ENCODE data around the gene WFIKKN2. TPM values are rescaled to one million over a fixed set of nuclear protein-coding genes. Genes with fewer than 3 reads are reported as not detected.

The WFIKKN2 gene
- total and polyA plus RNA-seq, 2 of the 8 experiments (the other 6 are each of a cell fraction or from before 2014, with no cell fraction given), result 0.07 to 0.30 TPM

DNA sequence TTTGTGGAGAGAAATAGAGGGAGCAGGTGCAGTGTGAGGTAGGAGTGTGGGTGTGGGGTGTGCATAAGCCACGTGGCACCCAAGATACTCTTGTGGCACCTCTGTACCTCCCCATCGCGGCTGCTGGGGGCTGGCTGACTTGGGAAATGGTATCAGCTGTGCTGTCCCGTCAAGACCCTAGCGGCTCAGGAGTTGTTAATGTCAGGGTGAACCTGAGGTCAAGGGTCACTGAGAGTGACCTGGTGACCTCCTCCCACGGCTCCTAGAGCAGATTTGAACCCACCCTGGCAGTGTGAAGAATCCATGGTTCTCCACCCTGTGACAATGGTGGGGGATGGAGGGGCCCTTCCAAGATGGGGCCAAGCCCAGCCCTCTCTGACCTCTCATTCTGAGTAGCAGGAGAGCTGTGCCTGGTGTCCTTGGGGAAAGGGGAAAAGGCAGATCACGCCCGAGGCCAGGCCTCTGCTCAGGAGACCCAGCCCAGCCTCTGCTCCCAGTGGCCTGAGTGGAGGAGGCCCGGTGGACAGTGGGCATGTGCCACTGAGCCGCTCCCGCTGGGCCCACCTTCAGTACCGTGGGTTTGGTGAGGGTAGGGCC is 3.0 kb upstream of the WFIKKN2 start:
- Histone ChIP-seq H3K56ac (replicated peaks; ENCODE audit: insufficient read length, low read depth, low read length) (no peak overlapping the region), H3K79me2 (ENCODE audit: control insufficient read depth in 1 of 2, insufficient read depth in 2 of 2, low read length in 2 of 2) (no peaks in the 10 kb centered on the region), H3K79me1 (ENCODE audit: low read depth, low read length) (no peaks in the 10 kb centered on the region), H3K4me1 (replicated peaks in 1 of 4; ENCODE audit: control insufficient read depth in 3 of 4, insufficient read depth in 4 of 4, low read length in 3 of 4) (peaks cover 7 to 33% (median 24%) of the 10 kb centered on the region in 4 experiments), H4K20me1 (replicated peaks in 1 of 2; ENCODE audit: control insufficient read depth in 1 of 2, insufficient read depth in 2 of 2, low read length in 2 of 2) (no peaks in the 10 kb centered on the region), H2BK5ac (ENCODE audit: low read depth, low read length) (0 out of 2 replicates have a peak overlapping the region, but pooled peaks have one; percentile 40), H3K4me3 (ENCODE audit: extremely low read depth in 1 of 4, insufficient read depth in 2 of 4, low read depth in 3 of 4, low read length in 4 of 4) (no peak overlapping the region), H2BK120ac (replicated peaks; ENCODE audit: low read depth, low read length) (no peak overlapping the region), H2BK12ac (ENCODE audit: low read depth, low read length) (0 out of 2 replicates have a peak overlapping the region, but pooled peaks have one; percentile 19), H4K91ac (replicated peaks; ENCODE audit: insufficient read length, low read length) (no peak overlapping the region), H3K23me2 (ENCODE audit: low read depth, low read length) (no peaks in the 10 kb centered on the region), H3K4ac (replicated peaks; ENCODE audit: insufficient read length, low read depth, low read length) (no peak overlapping the region), H2AFZ (ENCODE audit: low read length) (no peak overlapping the region), H3K36me3 (ENCODE audit: control insufficient read depth in 2 of 4, insufficient read depth in 4 of 4, low read length in 3 of 4) (no peaks in the 10 kb centered on the region), H4K5ac (ENCODE audit: insufficient read length, low read depth, low read length) (no peak overlapping the region), H3K27ac (ENCODE audit: low read depth, low read length) (no peak overlapping the region), H3K4me2 (ENCODE audit: insufficient read depth in 1 of 2, low read depth in 2 of 2, low read length in 2 of 2) (no peak overlapping the region), H4K8ac (ENCODE audit: extremely low read depth, insufficient read depth, low read length) (no peak overlapping the region; the same call in 1 of the 2 replicates), H2BK20ac (ENCODE audit: low read length) (no peak overlapping the region), H3K9ac (replicated peaks in 1 of 4; ENCODE audit: extremely low read depth in 1 of 4, low read depth in 3 of 4, low read length in 3 of 4) (no peak overlapping the region), H3K9me3 (ENCODE audit: insufficient read depth in 2 of 2, low read depth in 1 of 2, low read length in 1 of 2) (no peaks in the 10 kb centered on the region), H3K23ac (ENCODE audit: insufficient read length) (no peak overlapping the region), H3K14ac (ENCODE audit: insufficient read length) (no peak overlapping the region), H3K27me3 (replicated peaks in 1 of 4; ENCODE audit: control insufficient read depth in 3 of 4, extremely low read depth in 1 of 4, insufficient read depth in 3 of 4, low read length in 3 of 4) (no peaks in the 10 kb centered on the region), H2BK15ac (ENCODE audit: low read length) (peak overlapping the region; percentile 97), H3K18ac (ENCODE audit: extremely low read depth, low read length) (peak overlapping the region; percentile 48; the same call in 1 of the 2 replicates), H2AK5ac (ENCODE audit: low read depth, low read length) (no peak overlapping the region)
- ChIA-PET POLR2A (ENCODE audit: partially characterized antibody) (interaction anchor here (4.3 kb wide), 1 partner anchor 34 kb away, joined by 21 read pairs; the partner anchor contains the start of gene TOB1), CTCF (ENCODE audit: partially characterized antibody) (interaction anchor here (1.1 to 10.5 kb wide), 7 partner anchors 9 to 48 kb away, joined by 3 to 125 read pairs (median 4); no protein-coding TSS in a partner anchor)
- TF ChIP-seq YY1 (IDR thresholded peaks at IDR 0.05; ENCODE audit: low read depth, low read length) (no peak), EZH2 (IDR thresholded peaks at IDR 0.05; ENCODE audit: low read depth, low read length, severe bottlenecking) (no peak)
- WGBS, 2 experiments (ENCODE audit: extremely low coverage in 1 of 2, insufficient coverage in 1 of 2, insufficient read length in 1 of 2, insufficient replicate concordance in 2 of 2, low coverage in 1 of 2, low lambda C conversion rate in 2 of 2, missing lambda C conversion rate in 1 of 2), result 90% methylated on average over 12 of the region's 12 CpGs; no CpG with 5 or more reads in 1 of the 2 experiments
- DNase-seq (ENCODE audit: low read depth in 1 of 2, low spot score in 2 of 2), result no peak
- FAIRE-seq, result no peak

All from H1 (cell line).